ENCODE measurements around the gene DAND5. TPM values are rescaled to one million over a fixed set of nuclear protein-coding genes. Genes with fewer than 3 reads are reported as not detected.

The DAND5 gene
- total and polyA plus RNA-seq, 2 of the 13 experiments (the other 11 are each of a cell fraction or from before 2014, with no cell fraction given): 0.04 TPM; not detected in 1

- TF ChIP-seq DMAP1 (CRISPR knock-in tag; IDR thresholded peaks at IDR 0.05) (peak; percentile 70), NKX3-1 (CRISPR knock-in tag; IDR thresholded peaks at IDR 0.05) (no peak), ZNF772 (CRISPR knock-in tag; IDR thresholded peaks at IDR 0.05) (peak; percentile 51; the same call in 1 of the 2 replicates), FOXK2 (IDR thresholded peaks at IDR 0.05) (peak; percentile 61; the same call in 1 of the 2 replicates), RAD51 (IDR thresholded peaks at IDR 0.05; ENCODE audit: borderline replicate concordance) (peak; percentile 45), ZBTB3 (CRISPR knock-in tag; IDR thresholded peaks at IDR 0.05; ENCODE audit: borderline replicate concordance, low read depth) (no peak; the same call in 1 of the 2 replicates), ZNF773 (CRISPR knock-in tag; IDR thresholded peaks at IDR 0.05; ENCODE audit: borderline replicate concordance) (no peak), ZGPAT (CRISPR knock-in tag; IDR thresholded peaks at IDR 0.05) (0 out of 2 replicates have a peak, but pooled peaks have one; percentile 28), ZNF383 (CRISPR knock-in tag; IDR thresholded peaks at IDR 0.05; ENCODE audit: borderline replicate concordance) (0 out of 2 replicates have a peak, but pooled peaks have one; percentile 48), HOXA9 (CRISPR knock-in tag; IDR thresholded peaks at IDR 0.05; ENCODE audit: borderline replicate concordance) (0 out of 2 replicates have a peak, but pooled peaks have one; percentile 36), DNMT1 (CRISPR knock-in tag; IDR thresholded peaks at IDR 0.05) (peak; percentile 35; the same call in 1 of the 2 replicates), IKZF5 (CRISPR knock-in tag; IDR thresholded peaks at IDR 0.05) (peak; percentile 61), ZBTB38 (CRISPR knock-in tag; IDR thresholded peaks at IDR 0.05) (peak; percentile 76), MZF1 (CRISPR knock-in tag; IDR thresholded peaks at IDR 0.05; ENCODE audit: borderline replicate concordance) (peak; percentile 97), IRF9 (CRISPR knock-in tag; IDR thresholded peaks at IDR 0.05; ENCODE audit: borderline replicate concordance) (peak; percentile 65; the same call in 1 of the 2 replicates), ZNF784 (CRISPR knock-in tag; IDR thresholded peaks at IDR 0.05; ENCODE audit: borderline replicate concordance) (no peak), HES4 (CRISPR knock-in tag; IDR thresholded peaks at IDR 0.05; ENCODE audit: borderline replicate concordance) (peak; percentile 66; the same call in 1 of the 2 replicates), ZNF891 (CRISPR knock-in tag; IDR thresholded peaks at IDR 0.05) (0 out of 2 replicates have a peak, but pooled peaks have one; percentile 11), AGO1 (IDR thresholded peaks at IDR 0.05; ENCODE audit: low read depth, low read length, poor library complexity, severe bottlenecking) (no peak), ISL2 (CRISPR knock-in tag; IDR thresholded peaks at IDR 0.05) (no peak), GTF3A (CRISPR knock-in tag; conservative IDR thresholded peaks at IDR 0.05) (0 out of 2 replicates have a peak, but pooled peaks have one; percentile 31), IKZF4 (CRISPR knock-in tag; IDR thresholded peaks at IDR 0.05; ENCODE audit: borderline replicate concordance, low read depth, not compliant biosample characterization) (peak; percentile 39), CCAR2 (optimal IDR thresholded peaks at IDR 0.05; ENCODE audit: low read depth, low read length) (no peak), TGIF2 (CRISPR knock-in tag; IDR thresholded peaks at IDR 0.05) (peak; percentile 94), CHD2 (IDR thresholded peaks at IDR 0.05; ENCODE audit: low read depth, low read length) (no peak), CREB1 (IDR thresholded peaks at IDR 0.05) (peak; percentile 81), CREB1 (CRISPR knock-in tag; IDR thresholded peaks at IDR 0.05) (no peak)
These were observed 15.8 kb downstream of the DAND5 start (continued) for GRCh38 chr19:12985049-12985776.

Measured in HepG2 (cell line).